ENCODE measurements around the gene DGKB.

DGKB gene

DNA sequence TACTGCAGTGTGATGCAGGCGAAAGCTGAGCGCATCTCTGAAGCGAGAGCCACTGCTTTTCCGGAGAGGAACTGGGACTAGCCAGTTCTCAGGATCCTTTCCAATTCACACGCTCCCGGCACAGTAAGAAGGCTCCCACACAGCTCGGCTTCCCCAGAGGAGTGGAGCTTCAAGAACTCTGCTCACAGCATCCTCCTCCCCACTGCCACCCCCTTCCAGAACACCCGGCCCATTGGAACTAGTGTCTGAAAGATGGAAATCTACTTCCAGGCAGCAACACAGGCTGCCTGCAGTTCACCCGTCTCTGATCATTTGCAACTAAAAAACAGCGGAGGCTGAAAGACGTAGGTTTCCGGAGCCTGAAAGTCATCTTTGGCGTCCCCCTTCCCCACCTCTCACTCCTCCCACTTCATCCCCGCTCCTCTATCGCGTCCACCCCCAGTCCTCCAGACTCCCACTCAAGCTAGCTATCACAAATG is at the start of gene DGKB:
Gene DGKB (minus strand): TSS at position 163 of the 479 bp plus-strand sequence.
- no peak for DNase-seq (ENCODE audit: low read depth)

DNA sequence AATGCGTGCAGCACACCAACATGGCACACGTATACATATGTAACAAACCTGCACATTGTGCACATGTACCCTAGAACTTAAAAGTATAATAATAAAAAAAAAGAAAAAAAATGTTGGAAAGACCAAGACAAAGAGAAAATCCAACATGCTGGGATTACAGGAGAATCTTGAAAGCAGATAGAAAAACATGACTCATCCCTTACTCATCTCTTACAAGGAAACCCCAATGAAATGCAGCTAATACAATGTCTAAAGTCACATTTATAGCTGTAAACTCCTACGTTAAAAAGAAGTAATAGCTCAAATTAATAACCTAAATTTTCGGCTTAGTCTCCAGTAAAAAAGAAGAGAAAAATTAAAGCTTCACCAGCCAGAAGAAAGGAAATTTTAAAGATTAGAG is 47.5 kb upstream of the DGKB start:
- no peak for DNase-seq (ENCODE audit: low read depth)

DNA sequence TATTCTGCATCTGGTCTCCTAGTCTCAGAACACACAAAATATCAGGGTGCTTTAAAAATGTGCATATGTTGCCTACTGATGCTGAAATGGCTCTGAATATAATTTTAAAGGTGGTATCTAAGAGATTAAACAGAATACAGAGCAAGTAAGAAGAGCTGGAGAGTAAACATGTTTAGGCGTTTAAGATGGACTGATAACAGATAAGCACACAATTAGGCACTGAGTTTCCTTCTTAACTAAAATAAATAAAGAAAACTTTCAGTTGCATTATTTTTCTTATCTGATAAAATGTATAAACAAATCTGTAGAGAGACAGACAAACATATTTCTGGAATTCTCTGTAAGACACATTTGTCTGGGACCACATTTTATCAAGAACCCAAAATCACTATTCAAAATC is 35.6 kb upstream of the DGKB start:
- no peak for DNase-seq (ENCODE audit: low read depth)

DNA sequence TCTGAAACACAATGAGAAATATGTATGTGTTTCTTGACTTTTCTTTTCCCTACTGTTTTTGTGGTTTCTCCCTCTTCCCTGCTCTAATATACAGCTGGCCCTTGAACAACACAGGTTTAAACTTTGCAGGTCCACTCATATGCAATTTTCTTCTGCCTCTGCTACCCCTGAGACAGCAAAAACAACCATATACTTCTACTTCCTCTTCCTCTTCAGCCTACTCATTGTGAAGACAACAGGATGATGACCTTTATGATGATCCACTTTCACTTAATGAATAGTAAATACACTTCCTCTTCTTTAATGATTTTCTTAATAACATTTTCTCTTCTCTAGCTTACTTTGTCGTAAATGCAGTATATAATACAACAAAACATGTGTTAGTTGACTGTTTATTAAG is 35.0 kb upstream of the DGKB start:
- no peak for DNase-seq (ENCODE audit: low read depth)

DNA sequence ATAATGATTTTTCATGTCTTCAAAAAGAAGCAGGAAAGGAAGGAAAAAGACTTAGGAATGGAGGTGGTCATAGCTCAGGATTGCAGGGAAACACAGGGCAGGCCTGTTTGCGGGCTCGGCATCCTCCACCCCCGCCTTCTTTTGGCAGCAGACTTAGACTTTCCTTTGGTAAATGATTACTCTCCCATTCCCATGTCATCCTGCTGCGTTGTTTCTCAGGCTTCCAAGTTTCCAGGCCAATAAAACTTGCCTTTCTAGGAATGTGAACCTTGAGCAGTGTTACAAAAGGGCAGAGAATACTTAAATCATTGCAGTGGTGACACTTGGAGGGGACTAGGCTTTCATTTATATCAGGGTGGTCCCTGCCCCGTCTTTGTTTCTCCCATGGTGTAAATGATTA is 34.0 kb upstream of the DGKB start:
- DNase-seq (ENCODE audit: low read depth): no peak

DNA sequence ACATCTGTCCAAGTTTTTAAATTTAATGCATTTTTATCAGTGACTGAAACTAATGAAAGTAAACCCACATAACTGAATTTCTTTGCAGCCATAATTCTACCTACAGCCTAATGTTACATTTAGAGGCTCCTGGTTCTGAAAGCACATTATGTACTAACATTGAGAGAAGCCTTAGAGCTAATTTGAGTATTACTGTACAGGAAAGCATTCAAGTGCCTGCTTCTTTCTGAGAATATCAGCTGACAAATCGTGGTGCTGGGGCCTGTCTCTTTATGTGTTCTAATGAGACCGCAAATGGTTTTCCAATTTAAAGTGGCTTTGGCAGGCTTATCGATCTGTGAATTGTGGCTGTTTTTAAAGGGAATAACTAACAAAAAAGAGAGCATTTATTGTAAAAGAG is 32.3 kb upstream of the DGKB start:
- no peak for DNase-seq (ENCODE audit: low read depth)

DNA sequence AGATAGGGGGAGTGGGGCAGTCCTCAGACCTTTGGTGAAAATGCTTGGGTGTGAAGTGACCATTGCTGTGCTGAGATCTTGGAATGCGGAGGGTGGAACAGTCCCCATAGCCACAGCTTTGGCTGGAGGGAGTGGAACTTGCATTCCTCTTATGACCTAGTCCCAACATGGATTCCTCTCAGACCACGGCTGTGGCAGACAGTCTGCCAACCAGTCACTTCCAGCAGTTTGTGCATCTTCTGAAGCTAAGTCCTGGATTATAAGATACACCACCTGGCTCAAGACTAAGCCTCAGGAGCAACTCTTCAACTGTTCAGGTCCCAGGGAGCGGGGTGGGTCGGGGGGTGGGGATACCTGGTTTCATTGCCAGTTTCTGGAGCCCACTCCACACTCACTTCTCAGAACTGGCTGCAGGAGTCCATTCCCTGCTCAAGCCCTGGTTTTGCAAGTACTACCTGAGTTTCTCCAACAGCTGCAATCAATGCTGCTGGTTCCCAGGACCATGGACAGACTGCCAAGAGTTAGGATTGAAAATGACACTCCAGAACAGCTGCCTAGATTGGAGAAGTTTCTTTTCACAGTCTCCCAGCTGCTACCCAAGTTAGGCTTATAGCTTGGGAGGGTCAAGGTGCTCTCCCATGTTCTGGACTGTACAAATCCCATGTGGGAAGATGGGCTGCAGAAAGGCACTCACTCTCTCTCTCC is 29.1 kb upstream of the DGKB start:
- DNase-seq (ENCODE audit: low read depth): no peak

DNA sequence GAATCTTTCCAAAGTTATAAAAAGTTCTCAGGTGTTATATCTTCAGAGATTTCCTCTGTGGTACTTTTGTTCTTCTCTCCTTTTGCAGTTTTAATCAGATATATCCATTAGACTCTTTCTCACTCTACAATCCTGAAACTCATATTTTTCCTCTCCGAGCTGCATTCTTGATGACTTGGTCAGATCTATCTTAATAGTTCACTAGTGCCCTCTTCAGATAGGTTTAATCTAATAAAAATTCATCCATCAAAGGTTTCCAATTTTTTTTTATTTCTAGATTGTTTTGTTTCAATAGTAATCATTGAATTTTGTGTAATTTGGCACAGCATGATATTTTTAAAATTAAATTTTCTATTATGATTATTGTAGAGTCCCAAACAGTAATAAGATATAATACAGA is 21.8 kb upstream of the DGKB start:
- DNase-seq (ENCODE audit: low read depth): no peak

DNA sequence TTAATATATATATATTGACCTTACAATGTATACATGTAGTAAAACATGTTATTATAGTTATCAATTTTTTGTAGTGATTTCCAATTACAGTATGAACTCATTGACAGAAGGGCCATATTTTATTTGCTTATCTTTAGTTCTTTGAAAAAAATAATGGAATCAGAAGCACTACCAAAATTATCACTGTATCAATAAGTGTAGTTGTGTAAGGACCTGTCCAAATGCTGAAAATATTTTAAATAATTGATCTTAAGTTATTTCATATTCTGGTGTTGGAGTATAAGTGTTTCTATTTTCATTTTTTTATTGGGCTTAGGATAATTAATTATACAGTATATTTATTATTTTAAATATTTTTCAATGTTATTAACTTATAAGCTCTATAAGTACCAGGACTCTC is 8.5 kb upstream of the DGKB start:
- DNase-seq (ENCODE audit: low read depth): no peak

DNA sequence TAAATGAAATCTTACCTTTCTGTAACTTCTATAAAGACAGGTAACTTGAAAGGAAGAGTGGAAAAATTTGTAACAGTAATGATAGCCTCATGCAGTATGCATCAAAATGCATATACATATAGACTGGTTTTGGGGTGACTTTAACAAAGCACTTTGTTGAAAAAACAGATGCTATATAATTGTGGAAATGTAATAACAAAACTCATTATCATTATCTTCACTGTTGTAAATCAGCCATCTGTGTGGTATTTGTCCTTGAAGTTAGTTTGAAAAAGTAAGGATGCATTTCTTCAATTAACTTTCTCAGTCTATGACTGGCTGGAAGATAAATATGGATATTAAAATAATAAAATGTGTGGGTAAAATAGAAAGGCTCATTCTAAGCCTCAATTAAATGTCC is 6.1 kb upstream of the DGKB start:
- no peak for DNase-seq (ENCODE audit: low read depth)

DNA sequence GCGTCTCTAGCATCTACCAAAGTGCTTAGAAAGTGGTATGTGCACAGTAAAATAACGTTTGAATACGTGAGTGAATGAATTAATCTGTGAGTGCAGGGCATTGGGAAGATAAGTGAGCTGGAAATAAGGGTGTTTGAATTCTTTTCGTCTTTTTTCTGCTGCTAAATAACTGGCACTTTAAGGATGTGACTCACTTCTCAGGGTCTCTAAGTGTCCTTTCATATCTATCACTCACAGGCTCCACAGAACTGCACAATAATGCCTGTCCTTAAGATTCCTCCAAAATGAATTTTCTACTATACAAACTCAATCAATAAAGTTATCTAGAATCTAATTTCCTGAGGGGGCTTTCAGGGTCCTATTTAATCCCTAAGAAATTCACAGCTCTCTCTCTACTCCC is 3.2 kb upstream of the DGKB start:
- no peak for DNase-seq (ENCODE audit: low read depth)

DNA sequence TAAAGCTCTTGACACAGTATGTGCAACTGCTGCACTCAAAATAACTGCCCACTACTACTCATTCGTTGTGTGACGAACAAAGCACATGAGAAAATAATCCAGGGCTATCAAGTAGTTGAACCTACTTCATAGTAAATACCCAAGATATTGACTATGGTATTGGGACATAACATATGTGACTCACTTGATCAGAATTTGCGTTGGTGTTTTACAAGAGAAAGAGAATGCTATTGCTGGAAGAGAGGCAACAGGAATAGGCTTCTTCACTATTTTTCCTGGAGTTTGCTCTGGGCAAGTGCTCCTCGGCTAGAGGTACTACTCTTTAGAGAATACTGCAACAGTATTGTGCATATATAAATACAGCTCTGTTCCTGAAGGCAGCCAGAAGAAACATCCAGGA is 2.5 kb downstream of the DGKB start:
- no peak for DNase-seq (ENCODE audit: low read depth)

DNA sequence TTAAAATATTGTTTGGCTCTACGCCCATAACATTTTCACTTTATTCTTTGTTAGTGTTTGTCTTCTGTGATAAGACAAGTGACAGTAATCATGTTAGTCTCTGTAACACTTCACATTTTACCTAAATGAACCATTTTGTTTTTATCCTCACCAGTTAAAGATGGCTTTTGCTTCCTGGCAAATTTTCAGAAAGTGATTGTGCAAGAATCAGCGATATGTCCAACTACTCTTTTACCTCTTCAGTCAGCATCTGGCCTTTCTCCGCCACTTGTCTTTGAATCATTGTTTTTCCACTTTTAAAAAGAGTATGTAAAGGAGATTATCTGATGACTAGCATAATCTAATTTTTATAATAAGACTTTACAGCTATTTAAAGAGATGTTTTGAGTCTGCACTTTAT is 3.5 kb downstream of the DGKB start:
- DNase-seq (ENCODE audit: low read depth): no peak

DNA sequence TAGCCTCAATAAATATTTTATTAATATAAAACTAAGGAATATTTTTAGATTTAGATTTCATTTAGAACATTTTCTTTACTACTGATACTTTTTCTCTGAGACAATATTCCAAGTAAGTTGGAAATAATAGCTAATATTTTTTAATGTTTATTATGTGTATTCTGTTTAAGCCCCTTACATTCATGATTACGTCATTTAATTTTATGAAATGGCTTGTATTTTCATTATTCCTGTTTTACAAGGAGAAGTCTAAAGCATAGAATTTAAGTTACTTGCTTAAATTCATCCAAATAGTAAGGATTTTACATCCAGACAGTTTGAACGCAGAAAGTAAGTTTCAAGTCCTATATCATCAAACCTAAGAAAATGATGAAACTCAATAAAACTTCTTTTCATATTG is 6.1 kb downstream of the DGKB start:
- DNase-seq (ENCODE audit: low read depth): no peak

DNA sequence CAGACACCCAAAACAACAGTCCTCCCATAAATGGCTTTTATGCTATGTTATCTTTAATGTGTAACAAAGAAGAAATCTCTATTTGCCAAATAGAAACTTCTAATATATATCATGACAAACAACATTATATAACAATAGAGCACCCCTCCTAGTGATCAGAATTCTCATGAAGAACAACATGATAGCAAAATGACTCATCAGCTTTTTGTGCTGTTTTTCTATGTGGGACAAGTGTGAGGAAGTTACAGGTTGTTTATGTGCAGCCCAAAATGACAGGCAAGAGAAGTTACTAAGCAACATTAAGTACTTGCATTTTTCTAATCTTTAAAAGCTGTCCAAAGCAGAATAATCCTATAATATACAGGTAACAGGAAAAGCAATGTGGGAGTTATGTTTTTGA is 7.7 kb downstream of the DGKB start:
- DNase-seq (ENCODE audit: low read depth): no peak

DNA sequence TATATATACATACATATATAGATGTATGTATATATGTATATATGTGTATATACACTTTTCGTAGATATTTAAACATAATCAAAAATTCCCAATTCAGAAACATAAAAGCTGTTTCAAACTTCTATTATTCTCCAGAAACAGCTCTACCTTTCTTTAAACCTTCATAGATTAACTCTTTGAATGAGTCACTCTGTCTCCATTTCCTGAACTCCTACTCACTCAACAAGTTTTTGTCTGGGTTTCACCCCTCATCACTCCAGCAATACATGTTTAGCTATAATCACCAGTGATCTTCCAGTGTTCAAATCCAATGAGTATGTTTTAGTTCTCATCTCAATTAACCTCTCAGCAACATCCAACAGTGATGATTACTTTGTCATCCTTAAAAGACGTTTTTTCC is 9.6 kb downstream of the DGKB start:
- no peak for DNase-seq (ENCODE audit: low read depth)

DNA sequence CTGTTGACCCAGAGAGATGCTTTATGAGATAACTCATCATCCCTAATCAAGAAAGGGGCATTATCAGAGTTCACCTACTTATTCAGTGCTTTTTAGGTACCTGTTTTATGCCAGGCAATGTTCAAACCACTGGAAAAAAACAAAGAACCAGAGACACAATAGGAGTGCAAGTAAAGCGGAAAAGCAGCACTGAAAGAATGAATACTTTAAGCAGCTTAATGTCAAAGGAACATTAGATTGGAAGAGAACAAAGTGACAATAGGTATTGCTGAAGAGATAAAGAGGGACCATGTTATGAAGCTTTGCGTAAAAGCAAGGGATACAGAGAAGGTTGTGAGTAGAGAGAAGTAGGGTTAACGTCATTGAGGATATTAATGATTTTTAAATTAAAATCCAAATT is 11.3 kb downstream of the DGKB start:
- DNase-seq (ENCODE audit: low read depth): no peak

DNA sequence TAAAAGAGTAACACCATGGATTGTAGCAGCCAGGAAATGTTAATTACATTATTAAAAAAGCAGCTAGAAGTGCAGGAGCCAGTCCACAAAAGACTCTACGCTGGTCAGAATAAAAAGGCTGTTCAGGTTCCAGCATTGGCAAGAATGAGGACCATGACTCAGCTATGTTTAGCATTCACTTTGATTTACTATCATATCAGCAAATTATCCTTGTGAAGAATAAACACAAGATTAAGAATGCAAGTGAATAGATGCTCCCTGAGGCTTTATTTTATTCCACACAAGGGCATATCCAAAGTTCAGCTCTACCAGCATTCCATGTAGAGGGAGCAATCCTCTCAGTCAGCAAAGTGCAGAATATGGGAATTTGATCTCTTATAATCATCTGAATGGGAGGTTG is 13.6 kb downstream of the DGKB start:
- DNase-seq (ENCODE audit: low read depth): no peak

DNA sequence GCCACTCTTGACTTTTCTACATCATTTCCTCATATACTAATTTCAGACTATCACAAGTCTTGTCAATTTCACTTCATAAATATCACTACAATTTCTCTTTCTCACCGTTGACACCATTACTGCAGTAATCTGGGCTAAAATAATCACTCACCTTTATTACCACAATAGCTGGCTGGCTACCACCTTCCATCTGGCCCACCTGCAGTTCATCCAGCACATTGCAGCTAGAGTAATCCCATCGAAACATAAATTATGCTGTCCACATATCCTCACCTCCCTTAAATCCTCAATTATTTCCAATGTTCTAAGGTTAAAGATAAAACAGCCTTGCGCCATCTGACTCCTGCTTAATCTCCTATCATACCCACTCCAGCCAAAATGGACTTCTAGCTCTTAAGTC is 16.0 kb downstream of the DGKB start:
- no peak for DNase-seq (ENCODE audit: low read depth)

DNA sequence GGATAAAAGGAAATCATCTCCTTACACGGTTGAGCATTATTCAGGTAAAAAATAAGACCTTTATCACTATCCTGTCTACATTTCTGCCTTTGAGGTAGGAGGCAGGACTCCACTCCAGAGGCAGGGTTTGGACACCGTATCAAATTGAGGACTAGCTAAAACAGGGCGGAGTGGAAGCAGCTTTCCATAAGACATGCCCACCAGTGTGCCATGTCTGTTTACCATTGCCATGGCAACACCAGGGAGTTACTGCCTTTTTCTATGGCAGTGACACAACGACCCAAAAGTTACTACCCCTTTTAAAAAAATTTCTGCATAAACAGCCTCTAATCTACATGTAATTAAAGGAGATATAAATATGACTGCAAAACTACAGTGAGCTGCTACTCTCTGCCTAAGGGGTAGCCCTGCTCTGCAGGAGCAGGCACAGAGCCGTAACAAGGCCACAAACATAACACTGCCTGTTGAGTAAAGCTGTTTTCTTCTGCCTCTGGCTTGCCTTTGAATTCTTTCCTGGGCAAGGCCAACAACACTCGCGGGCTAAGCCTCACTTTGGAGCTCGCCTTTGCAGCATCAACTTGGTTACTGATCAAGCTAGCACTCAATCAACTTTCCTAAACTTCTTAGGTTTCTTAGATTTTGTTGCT is 26.5 kb downstream of the DGKB start:
- no peak for DNase-seq (ENCODE audit: low read depth)

DNA sequence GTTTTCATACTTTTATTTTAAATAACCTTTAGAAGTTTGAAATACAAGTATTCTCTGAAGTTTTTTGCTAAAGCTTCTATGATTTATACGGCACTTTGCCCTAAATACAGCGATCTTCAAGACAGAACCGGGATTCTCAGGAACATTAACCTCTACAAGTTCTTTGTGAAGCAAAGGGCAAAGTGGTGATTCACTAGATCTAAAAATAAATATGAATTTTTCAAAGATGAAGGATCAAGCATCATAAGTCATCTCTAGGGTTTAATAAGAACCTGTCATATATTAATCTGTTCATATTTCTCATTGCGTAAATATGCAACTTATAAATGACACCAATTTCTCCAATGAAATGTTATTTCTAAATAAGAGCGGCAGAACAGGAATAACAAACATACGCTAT is 30.7 kb downstream of the DGKB start:
- DNase-seq (ENCODE audit: low read depth): no peak

DNA sequence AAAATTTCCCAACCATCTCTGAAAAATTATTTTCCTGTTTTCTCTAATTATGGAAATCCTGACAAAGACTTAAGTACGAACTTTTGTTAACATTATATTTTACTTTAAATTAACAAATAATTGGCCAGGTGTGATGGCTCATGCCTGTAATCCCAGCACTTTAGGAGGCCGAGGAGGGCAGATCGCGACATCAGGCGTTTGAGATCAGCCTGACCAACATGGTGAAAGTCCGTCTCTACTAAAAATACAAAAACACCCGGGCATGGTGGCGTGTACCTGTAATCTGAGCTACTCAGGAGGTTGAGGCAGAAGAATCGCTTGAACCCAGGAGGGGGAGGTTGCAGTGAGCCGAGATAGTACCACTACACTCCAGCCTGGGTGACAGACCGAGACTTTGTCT is 32.2 kb downstream of the DGKB start:
- no peak for DNase-seq (ENCODE audit: low read depth)

DNA sequence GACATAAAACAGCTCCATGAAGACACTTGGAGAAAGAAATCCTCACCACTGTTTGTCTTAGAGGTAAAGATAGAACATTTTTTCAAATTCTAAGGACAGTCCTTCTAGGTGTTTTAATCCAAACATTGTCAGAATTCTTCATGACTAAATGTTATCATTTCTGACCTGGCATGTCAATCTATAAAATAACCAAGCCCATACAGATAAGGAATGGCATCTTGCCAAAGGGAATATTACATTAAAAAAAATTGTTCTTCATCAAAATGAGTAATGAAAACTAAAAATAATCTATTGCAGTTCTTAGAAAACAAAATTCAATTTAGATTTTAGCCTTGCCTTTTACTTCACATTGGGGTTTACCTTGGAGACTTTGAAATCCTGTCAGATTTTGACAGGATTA is 33.6 kb downstream of the DGKB start:
- no peak for DNase-seq (ENCODE audit: low read depth)

DNA sequence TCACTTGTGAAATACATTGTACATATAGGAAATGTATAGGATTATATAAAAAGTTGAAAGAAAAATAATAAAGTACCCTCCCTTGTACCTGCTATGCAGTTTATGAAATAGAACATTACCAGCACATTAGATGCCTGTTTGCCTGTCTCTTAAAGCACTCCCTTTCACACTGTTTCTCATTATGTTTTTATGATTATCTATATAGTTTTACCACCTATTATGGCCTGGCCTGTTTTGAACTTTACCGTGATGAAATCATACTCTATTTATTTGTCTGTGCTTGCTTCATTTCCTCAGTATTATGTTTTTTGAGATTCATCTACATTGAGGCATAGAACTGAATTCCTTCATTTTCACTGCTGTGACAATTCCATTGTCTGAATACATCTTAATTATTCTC is 41.1 kb downstream of the DGKB start:
- DNase-seq (ENCODE audit: low read depth): no peak
